ENCODE results near the gene NEU2.
"Not testable (repeated sequence)": the region's sequence is repeated elsewhere in the genome, so short reads cannot be mapped to it uniquely, and the experiment has no call there.

The NEU2 gene

DNA sequence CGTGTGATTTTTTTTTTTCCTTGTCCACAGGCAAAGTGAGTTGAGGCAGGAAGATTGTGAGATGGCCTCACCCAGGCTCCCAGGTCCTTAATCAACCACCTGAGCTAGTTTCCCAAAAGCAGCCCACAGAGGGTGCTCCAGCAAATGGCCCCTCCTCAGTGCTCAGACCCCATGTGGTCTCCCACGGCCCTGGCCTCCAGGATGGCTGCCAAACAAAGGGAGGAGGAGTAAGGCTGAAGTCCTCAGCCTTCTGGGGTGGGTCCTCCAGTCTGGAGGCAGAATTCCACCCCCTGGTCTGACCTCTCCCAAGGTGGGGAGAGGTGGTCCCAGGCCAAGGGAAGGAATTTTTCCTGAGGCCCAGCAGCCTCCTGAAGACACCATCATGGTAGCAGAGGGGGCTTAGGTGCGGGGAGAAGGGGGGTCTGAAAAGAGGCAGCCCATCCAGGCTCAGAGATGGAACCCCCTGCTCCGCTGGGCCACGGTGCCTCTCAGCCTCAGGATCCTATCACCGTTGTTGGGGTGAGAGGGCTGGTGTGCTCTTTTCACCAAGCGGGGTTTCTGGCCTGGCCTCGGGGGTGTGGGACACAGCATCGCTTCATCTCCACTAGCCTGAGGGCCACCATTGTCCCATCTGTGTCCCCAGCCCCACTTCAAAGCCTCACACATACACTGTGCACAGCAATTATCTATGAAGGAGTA is 21.8 kb upstream of the NEU2 start:
- DNase-seq (ENCODE audit: low read depth, low spot score) = no peak

DNA sequence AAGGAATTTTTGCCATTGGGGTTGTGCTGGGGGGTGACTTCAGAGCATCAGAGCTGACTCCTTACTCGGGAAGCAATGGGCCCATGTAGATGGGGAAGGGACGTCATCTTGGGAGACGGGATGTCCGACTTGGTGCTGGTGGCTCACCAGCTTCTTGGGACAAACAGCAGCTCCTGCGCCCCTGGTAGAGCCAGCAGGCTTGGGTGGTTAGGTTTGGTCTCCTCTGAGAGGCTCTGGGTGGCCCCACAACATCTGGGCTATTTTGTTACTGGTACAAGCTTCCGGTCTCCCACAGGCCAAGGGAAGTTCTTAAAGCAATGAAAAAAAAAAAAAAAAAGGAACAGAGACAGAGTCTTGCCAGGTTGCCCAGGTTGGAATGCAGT is 21.2 kb upstream of the NEU2 start:
- no peak for DNase-seq (ENCODE audit: low read depth, low spot score)

GRCh38 chr2:233011702-233012131 is 20.8 kb upstream of the NEU2 start:
- DNase-seq (ENCODE audit: low read depth, low spot score) = no peak

- no peak for DNase-seq (ENCODE audit: low read depth, low spot score)
Observed at GRCh38 chr2:233012301-233012971, 20.0 kb upstream of the NEU2 start.

DNA sequence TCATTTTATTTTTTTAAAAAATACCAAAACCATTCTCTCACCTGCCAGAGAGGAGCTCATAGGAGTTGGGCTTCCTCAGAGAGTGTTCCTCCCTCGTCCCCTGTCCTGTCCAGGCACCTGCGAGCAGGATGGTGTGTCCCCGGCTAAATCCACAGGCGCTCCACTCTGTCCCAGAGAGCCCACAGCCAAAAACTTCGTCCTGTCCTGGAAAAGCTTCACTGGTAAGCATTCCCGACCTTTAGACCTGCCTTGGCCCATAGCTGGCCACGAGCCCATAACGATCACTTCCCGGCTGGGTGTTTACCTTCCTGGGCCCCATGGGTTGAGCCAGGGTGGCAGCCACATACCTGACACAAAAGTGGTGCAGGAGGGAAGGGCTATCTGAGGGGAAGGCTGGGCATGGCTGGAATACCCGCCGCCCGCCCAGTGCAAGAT is 19.4 kb upstream of the NEU2 start, which contains the start of gene NGEF:
NGEF (minus strand) TSS at position 230 of the 435 bp plus-strand sequence. CDS start 38,366 bp downstream, outside the sequence.
- DNase-seq (ENCODE audit: low read depth, low spot score) = no peak

GRCh38 chr2:233013650-233014049 is 18.8 kb upstream of the NEU2 start:
- no peak for DNase-seq (ENCODE audit: low read depth, low spot score)

- no peak for DNase-seq (ENCODE audit: low read depth, low spot score)
Observed at GRCh38 chr2:233015019-233015645, 17.3 kb upstream of the NEU2 start.

DNA sequence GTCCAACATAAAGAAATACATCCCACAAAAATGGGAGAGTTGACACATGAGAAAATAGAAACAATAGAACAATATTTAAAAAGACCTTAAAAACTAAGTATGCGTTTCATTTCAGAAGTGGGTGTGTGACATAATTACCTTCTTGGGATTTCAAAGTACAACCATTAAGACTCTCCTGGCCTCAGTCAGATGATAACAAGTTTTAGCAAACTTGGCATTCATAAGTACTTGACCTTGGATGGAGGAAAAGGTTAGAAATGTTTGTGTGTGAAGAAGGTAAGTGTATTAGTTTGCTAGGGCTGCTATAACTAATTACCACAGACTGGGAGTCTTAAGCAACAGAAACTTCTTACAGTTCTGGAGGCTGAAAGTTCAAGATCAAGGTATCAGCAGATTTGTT is 14.5 kb upstream of the NEU2 start:
- DNase-seq (ENCODE audit: low read depth, low spot score) = no peak

DNA sequence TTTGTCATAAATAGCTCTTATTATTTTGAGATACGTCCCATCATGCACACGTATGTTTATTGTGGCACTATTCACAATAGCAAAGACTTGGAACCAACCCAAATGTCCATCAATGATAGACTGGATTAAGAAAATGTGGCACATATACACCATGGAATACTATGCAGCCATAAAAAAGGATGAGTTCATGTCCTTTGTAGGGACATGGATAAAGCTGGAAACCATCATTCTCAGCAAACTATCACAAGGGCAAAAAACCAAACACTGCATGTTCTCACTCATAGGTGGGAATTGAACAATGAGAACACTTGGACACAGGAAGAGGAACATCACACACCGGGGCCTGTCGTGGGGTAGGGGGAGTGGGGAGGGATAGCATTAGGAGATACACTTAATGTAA is 12.9 kb upstream of the NEU2 start:
- DNase-seq (ENCODE audit: low read depth, low spot score) = not testable (repeated sequence)

DNA sequence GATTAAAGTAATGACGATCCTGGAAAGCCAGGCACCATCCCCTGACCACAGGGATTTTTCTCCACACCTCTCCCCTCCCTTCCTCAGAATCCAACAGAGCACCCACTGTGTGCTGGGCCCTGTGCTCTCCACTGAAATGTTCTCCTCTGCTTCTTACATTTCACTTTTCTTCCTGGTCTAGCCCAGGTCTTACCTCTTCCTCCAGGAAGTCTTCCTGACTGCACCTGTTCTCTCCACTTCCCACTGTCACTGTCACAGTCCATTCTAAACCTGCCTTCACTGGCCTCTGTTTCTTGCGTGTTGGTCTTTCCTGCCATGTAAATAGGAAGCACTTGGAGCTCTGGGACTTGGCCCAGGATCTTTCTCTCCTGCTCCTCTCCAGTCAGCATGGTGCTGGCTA is 12.0 kb upstream of the NEU2 start:
- no peak for DNase-seq (ENCODE audit: low read depth, low spot score)

DNA sequence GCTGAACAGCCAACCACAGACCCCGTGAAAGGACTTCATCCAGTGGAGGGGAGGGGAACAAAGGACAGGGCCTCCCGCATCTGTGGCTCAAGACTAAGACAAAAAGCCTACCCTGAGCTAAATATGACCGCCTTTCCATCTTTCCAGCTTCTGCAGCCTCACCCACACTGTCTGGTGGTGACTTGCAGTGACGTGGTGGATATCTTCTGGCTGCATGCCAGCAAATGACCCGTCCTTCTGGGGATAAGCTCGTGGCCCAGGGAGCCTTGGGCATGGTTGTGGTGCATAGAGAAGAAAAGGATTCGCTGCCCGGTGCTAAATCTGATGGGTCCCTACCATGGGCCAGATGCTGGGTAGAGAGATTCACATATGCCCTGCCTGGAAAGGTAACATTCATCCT is 10.7 kb upstream of the NEU2 start:
- DNase-seq (ENCODE audit: low read depth, low spot score) = no peak

- peak; percentile 7 for DNase-seq (ENCODE audit: low read depth, low spot score)
Observed at GRCh38 chr2:233022561-233022960, 9.9 kb upstream of the NEU2 start.

GRCh38 chr2:233023007-233023760 is 9.3 kb upstream of the NEU2 start:
- DNase-seq (ENCODE audit: low read depth, low spot score) = no peak

GRCh38 chr2:233023761-233024410 is 8.6 kb upstream of the NEU2 start:
- DNase-seq (ENCODE audit: low read depth, low spot score) = no peak

DNA sequence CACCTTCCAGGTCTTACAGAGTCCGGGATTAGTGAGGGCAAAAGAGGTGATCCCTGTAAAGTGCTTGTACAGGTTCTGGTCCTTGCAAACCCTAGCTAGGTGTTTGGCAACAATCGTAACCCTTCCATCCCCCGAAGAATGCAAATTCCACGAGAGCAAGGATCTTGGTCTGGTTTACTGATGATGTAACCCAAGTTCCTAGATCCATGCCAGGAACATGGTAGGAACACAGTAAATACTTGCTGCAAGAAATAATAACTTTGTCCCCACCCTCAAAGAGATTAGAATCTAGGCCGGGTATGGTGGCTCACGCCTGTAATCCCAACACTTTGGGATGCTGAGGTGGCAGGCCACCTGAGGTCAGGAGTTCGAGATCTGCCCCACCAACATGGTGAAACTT is 6.8 kb upstream of the NEU2 start:
- DNase-seq (ENCODE audit: low read depth, low spot score) = peak; percentile 13

DNA sequence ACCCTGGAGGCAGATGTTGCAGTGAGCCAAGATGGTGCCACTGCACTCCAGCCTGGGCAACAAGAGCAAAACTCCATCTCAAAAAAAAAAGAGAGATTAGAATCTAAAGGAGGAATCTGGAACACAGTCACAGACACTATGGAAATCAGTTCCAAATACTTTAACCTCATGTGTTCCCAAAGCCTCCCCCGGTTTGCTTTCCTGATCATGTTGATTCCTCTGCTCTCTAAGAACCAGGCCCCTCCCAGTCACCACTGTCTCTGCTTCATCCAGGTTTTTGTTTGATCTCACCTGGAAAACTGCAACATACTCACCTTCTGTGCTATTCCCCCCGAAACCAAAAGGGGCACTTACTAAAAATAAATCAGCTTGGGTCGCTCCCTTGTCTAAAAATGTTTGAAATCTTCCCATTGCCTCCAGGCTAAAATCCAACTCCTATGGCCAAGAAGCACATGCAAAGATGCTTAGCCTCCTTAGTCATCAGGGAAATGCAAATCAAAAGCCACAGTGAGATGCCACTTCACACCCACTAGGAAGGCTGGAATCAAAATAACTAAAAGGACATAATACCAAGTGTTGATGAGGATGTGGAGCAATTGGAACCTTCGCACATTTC is 6.2 kb upstream of the NEU2 start:
- DNase-seq (ENCODE audit: low read depth, low spot score) = peak; percentile 30

- DNase-seq (ENCODE audit: low read depth, low spot score) = no peak
Observed at GRCh38 chr2:233029321-233029720, 3.2 kb upstream of the NEU2 start.

- peak; percentile 64 for DNase-seq (ENCODE audit: low read depth, low spot score)
Observed at GRCh38 chr2:233031556-233032500, 644 bp upstream of the NEU2 start.

GRCh38 chr2:233033672-233034071 is 1.2 kb downstream of the NEU2 start:
- DNase-seq (ENCODE audit: low read depth, low spot score) = no peak

Data from ELF-1 (cell line).